ENCODE results near the gene SHC4. TPM values are rescaled to one million over a fixed set of nuclear protein-coding genes. Genes with fewer than 3 reads are reported as not detected.

Gene SHC4
- 3.3 and 4.2 TPM in 2 replicates for total RNA-seq

GRCh38 chr15:48963524-48964113 is at the start of gene SHC4:
TSS of gene SHC4 (minus strand) at chr15:48963919. CDS start at chr15:48963015, 904 bp downstream.
- H3K4me3 ChIP-seq (ENCODE audit: low read depth, low read length), result peak within 1 kb of the TSS; percentile 56
- H3K36me3 ChIP-seq (ENCODE audit: control insufficient read depth, insufficient read depth, low read length), result no peaks in the 10 kb centered on the region
- TF ChIP-seq CTCF (IDR thresholded peaks at IDR 0.05; ENCODE audit: insufficient read depth, low read length, poor library complexity, severe bottlenecking), result peak; percentile 30
- no peaks in the 10 kb centered on the region for H3K27me3 ChIP-seq (ENCODE audit: control insufficient read depth, insufficient read depth, low read length)
- no peak for DNase-seq (ENCODE audit: low read depth)

- no peak for TF ChIP-seq CTCF (IDR thresholded peaks at IDR 0.05; ENCODE audit: insufficient read depth, low read length, poor library complexity, severe bottlenecking)
- no peak for DNase-seq (ENCODE audit: low read depth)
- H3K27me3 ChIP-seq (ENCODE audit: control insufficient read depth, insufficient read depth, low read length), result no peaks in the 10 kb centered on the region
- no peaks in the 10 kb centered on the region for H3K36me3 ChIP-seq (ENCODE audit: control insufficient read depth, insufficient read depth, low read length)
- H3K4me3 ChIP-seq (ENCODE audit: low read depth, low read length), result no peak overlapping the region
These were observed 35.6 kb upstream of the SHC4 start for GRCh38 chr15:48999314-48999713.

GRCh38 chr15:48996276-48996675 is 32.6 kb upstream of the SHC4 start:
- no peak for DNase-seq (ENCODE audit: low read depth)
- no peaks in the 10 kb centered on the region for H3K36me3 ChIP-seq (ENCODE audit: control insufficient read depth, insufficient read depth, low read length)

GRCh38 chr15:48993380-48993779 is 29.7 kb upstream of the SHC4 start:
- DNase-seq (ENCODE audit: low read depth), result no peak
- no peak for TF ChIP-seq CTCF (IDR thresholded peaks at IDR 0.05; ENCODE audit: insufficient read depth, low read length, poor library complexity, severe bottlenecking)
- no peaks in the 10 kb centered on the region for H3K27me3 ChIP-seq (ENCODE audit: control insufficient read depth, insufficient read depth, low read length)
- no peaks in the 10 kb centered on the region for H3K36me3 ChIP-seq (ENCODE audit: control insufficient read depth, insufficient read depth, low read length)
- H3K4me3 ChIP-seq (ENCODE audit: low read depth, low read length), result no peak overlapping the region

More at GRCh38 chr15:48996276-48996675, 32.6 kb upstream of the SHC4 start:
- Histone ChIP-seq H3K4me3 (ENCODE audit: low read depth, low read length) (no peak overlapping the region), H3K27me3 (ENCODE audit: control insufficient read depth, insufficient read depth, low read length) (no peaks in the 10 kb centered on the region)
- TF ChIP-seq CTCF (IDR thresholded peaks at IDR 0.05; ENCODE audit: insufficient read depth, low read length, poor library complexity, severe bottlenecking), result no peak

GRCh38 chr15:48992545-48992944 is 28.8 kb upstream of the SHC4 start:
- DNase-seq (ENCODE audit: low read depth), result no peak
- no peaks in the 10 kb centered on the region for H3K36me3 ChIP-seq (ENCODE audit: control insufficient read depth, insufficient read depth, low read length)

More at GRCh38 chr15:48992545-48992944, 28.8 kb upstream of the SHC4 start:
- H3K4me3 ChIP-seq (ENCODE audit: low read depth, low read length), result no peak overlapping the region
- no peaks in the 10 kb centered on the region for H3K27me3 ChIP-seq (ENCODE audit: control insufficient read depth, insufficient read depth, low read length)
- no peak for TF ChIP-seq CTCF (IDR thresholded peaks at IDR 0.05; ENCODE audit: insufficient read depth, low read length, poor library complexity, severe bottlenecking)
